ENCODE results near the gene CAPN11.

CAPN11 gene

DNA sequence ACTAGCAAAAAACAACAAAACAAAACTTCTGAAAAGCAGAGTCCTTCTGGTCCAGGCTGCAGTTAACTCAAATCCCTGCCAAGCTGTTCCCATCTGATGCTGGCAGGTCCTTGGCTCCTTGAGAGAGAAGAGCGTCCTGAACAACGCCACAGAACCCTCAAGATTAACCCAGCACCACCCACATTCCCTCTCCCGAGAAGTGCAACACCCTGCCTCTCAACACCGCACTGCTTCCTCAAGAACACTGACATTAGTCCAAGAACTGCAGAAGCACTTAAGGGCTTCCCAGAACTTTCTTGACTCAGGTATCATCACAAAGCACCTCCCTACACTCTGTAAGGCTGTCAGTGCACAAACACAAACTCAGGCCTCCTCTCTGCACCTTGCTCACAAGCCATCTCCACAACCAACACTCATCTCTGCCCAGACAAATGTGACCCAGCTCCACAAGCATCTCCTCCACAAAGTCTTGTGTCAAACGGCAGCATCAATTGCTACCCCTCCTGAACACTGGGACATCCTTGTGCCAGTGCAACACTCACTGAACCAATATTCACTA, 38.8 kb upstream of the CAPN11 start:
- Histone ChIP-seq H3K27ac (replicated peaks) (no peak overlapping the region), H3K27me3 (ENCODE audit: insufficient read depth, poor library complexity, severe bottlenecking) (no peaks in the 10 kb centered on the region), H3K4me3 (replicated peaks; ENCODE audit: insufficient read depth, low read length) (no peak overlapping the region)
- TF ChIP-seq SPI1 (IDR thresholded peaks at IDR 0.05; ENCODE audit: borderline replicate concordance, low read depth) = no peak
- no peak for TF ChIP-seq POLR2AphosphoS5 (IDR thresholded peaks at IDR 0.05; ENCODE audit: low read depth)
- no peak for TF ChIP-seq REST (IDR thresholded peaks at IDR 0.05; ENCODE audit: insufficient replicate concordance, low read depth)
- TF ChIP-seq CTCF (IDR thresholded peaks at IDR 0.05; ENCODE audit: insufficient read depth, low read length) = no peak
- TF ChIP-seq GABPA (IDR thresholded peaks at IDR 0.05; ENCODE audit: low read depth) = no peak
- DNase-seq (ENCODE audit: low read depth in 1 of 2, low spot score in 1 of 2) = no peak

- Histone ChIP-seq H3K27ac (replicated peaks) (no peak overlapping the region), H3K27me3 (ENCODE audit: insufficient read depth, poor library complexity, severe bottlenecking) (no peaks in the 10 kb centered on the region)
- no peak for TF ChIP-seq REST (IDR thresholded peaks at IDR 0.05; ENCODE audit: insufficient replicate concordance, low read depth)
- no peak for TF ChIP-seq GABPA (IDR thresholded peaks at IDR 0.05; ENCODE audit: low read depth)
- no peak for TF ChIP-seq SPI1 (IDR thresholded peaks at IDR 0.05; ENCODE audit: borderline replicate concordance, low read depth)
- TF ChIP-seq CTCF (IDR thresholded peaks at IDR 0.05; ENCODE audit: insufficient read depth, low read length) = no peak
- TF ChIP-seq POLR2AphosphoS5 (IDR thresholded peaks at IDR 0.05; ENCODE audit: low read depth) = no peak
Measured at GRCh38 chr6:44120692-44121443, 37.8 kb upstream of the CAPN11 start.

GRCh38 chr6:44122801-44123200, 35.8 kb upstream of the CAPN11 start:
- H3K27ac ChIP-seq (replicated peaks) = 0 out of 2 replicates have a peak overlapping the region, but pooled peaks have one; percentile 11
- no peak overlapping the region for H3K4me3 ChIP-seq (replicated peaks; ENCODE audit: insufficient read depth, low read length)
- DNase-seq (ENCODE audit: low read depth in 1 of 2, low spot score in 1 of 2) = no peak
- no peak for TF ChIP-seq CTCF (IDR thresholded peaks at IDR 0.05; ENCODE audit: insufficient read depth, low read length)
- TF ChIP-seq REST (IDR thresholded peaks at IDR 0.05; ENCODE audit: insufficient replicate concordance, low read depth) = no peak
- TF ChIP-seq SPI1 (IDR thresholded peaks at IDR 0.05; ENCODE audit: borderline replicate concordance, low read depth) = no peak
- TF ChIP-seq POLR2AphosphoS5 (IDR thresholded peaks at IDR 0.05; ENCODE audit: low read depth) = no peak
- no peak for TF ChIP-seq GABPA (IDR thresholded peaks at IDR 0.05; ENCODE audit: low read depth)
- H3K27me3 ChIP-seq (ENCODE audit: insufficient read depth, poor library complexity, severe bottlenecking) = no peaks in the 10 kb centered on the region

More at GRCh38 chr6:44120692-44121443, 37.8 kb upstream of the CAPN11 start:
- DNase-seq (ENCODE audit: low read depth in 1 of 2, low spot score in 1 of 2) = no peak
- no peak overlapping the region for H3K4me3 ChIP-seq (replicated peaks; ENCODE audit: insufficient read depth, low read length)

All from HL-60 (cell line).